H1 (cell line): ENCODE results near the gene FSIP1. TPM values are rescaled to one million over a fixed set of nuclear protein-coding genes. Genes with fewer than 3 reads are reported as not detected.

Source experiments
- CTCF ChIA-PET: fragments of 300-600 bp; sonication (Branson Sonifier 250); formaldehyde crosslinking; loops from one replicate; lab custom pipeline; 2021; ENCODE audit not compliant: partially characterized antibody; lab: Charles Lee
- POLR2A ChIA-PET: fragments of 300-600 bp; sonication (Branson Sonifier 250); formaldehyde crosslinking; loops from one replicate; lab custom pipeline; 2021; ENCODE audit warnings: inconsistent platforms; ENCODE audit not compliant: partially characterized antibody; lab: Charles Lee
- DNase-seq, 2 experiments: peaks; one replicate each; pipeline versions ENCODE4 v3.0.0 to v3.0.0-alpha.2; 2010 to 2022; ENCODE audit warnings: low spot score in 2 of 2, low read depth in 1 of 2, mixed read lengths in 1 of 2
- FAIRE-seq: peaks from 2 replicates; lab custom pipeline; 2011; peaks lifted over from hg19 to GRCh38; lab: Jason Lieb, UNC
- H2AFZ ChIP-seq: 2 replicates; pipeline ENCODE4 v1.8.1; 2012; ENCODE audit warnings: low read length, inconsistent platforms
- H2AK5ac ChIP-seq: 2 replicates; pipeline ENCODE4 v1.6.1; 2013; ENCODE audit warnings: low read depth, low read length
- H2BK120ac ChIP-seq: replicated peaks from 2 replicates; pipeline ENCODE3; 2013; ENCODE audit warnings: low read depth, low read length, inconsistent platforms
- H2BK12ac ChIP-seq: 2 replicates; pipeline ENCODE4 v1.6.1; 2013; ENCODE audit warnings: low read depth, low read length
- H2BK15ac ChIP-seq: 2 replicates; pipeline ENCODE4 v1.6.1; 2013; ENCODE audit warnings: low read length
- H2BK20ac ChIP-seq: 2 replicates; pipeline ENCODE4 v1.6.1; 2013; ENCODE audit warnings: low read length
- H2BK5ac ChIP-seq: 2 replicates; pipeline ENCODE4 v1.6.1; 2013; ENCODE audit warnings: low read depth, low read length
- H3K14ac ChIP-seq: 2 replicates; pipeline ENCODE4 v1.6.1; 2013; ENCODE audit warnings: inconsistent platforms; ENCODE audit not compliant: insufficient read length
- H3K18ac ChIP-seq: 2 replicates; pipeline ENCODE4 v1.6.1; 2013; ENCODE audit warnings: low read length; ENCODE audit errors: extremely low read depth
- H3K23ac ChIP-seq: 2 replicates; pipeline ENCODE4 v1.6.1; 2013; ENCODE audit warnings: inconsistent platforms; ENCODE audit not compliant: insufficient read length
- H3K23me2 ChIP-seq: 2 replicates; pipeline ENCODE4 v1.6.1; 2013; ENCODE audit warnings: low read depth, low read length
- H3K27ac ChIP-seq: 2 replicates; pipeline ENCODE4 v1.6.1; 2011; ENCODE audit warnings: low read depth, low read length, inconsistent platforms
- H3K27me3 ChIP-seq, 4 experiments: replicated peaks in 1 of 4; 1 replicate in 1 of 4; 2 replicates in 3 of 4; pipeline versions ENCODE4 v1.6.1 to v1.8.1; 2011 to 2013; ENCODE audit warnings: low read length in 3 of 4, mild to moderate bottlenecking in 3 of 4, inconsistent platforms in 2 of 4, mixed read lengths in 2 of 4, moderate library complexity in 1 of 4; ENCODE audit not compliant: control insufficient read depth in 3 of 4, insufficient read depth in 3 of 4; ENCODE audit errors: extremely low read depth in 1 of 4
- H3K36me3 ChIP-seq, 4 experiments: 2 replicates each; pipeline versions ENCODE4 v1.6.1 to v1.8.1; 2011 to 2013; ENCODE audit warnings: mild to moderate bottlenecking in 4 of 4, low read length in 3 of 4, moderate library complexity in 2 of 4, control low read depth in 1 of 4, inconsistent platforms in 1 of 4; ENCODE audit not compliant: insufficient read depth in 4 of 4, control insufficient read depth in 2 of 4
- H3K4ac ChIP-seq: replicated peaks from 2 replicates; pipeline ENCODE3; 2013; ENCODE audit warnings: low read length, low read depth, mixed read lengths, inconsistent platforms; ENCODE audit not compliant: insufficient read length
- H3K4me1 ChIP-seq, 4 experiments: replicated peaks in 1 of 4; 1 replicate in 1 of 4; 2 replicates in 3 of 4; pipeline versions ENCODE4 v1.6.1 to v1.8.1; 2011 to 2013; ENCODE audit warnings: low read length in 3 of 4, inconsistent platforms in 2 of 4, mixed read lengths in 1 of 4; ENCODE audit not compliant: insufficient read depth in 4 of 4, control insufficient read depth in 3 of 4
- H3K4me2 ChIP-seq, 2 experiments: 2 replicates each; pipeline versions ENCODE4 v1.6.1 to v1.8.1; 2011 to 2013; ENCODE audit warnings: low read depth in 2 of 2, low read length in 2 of 2, control low read depth in 1 of 2, inconsistent platforms in 1 of 2, mild to moderate bottlenecking in 1 of 2; ENCODE audit not compliant: insufficient read depth in 1 of 2
- H3K4me3 ChIP-seq, 4 experiments: fragments of 200-600, 300-600 bp in 1 of 4; sonication (generic), shearing (Covaris generic), sonication (Bioruptor Twin) in 1 of 4; 2 replicates each; pipeline versions ENCODE4 v1.5.1 to v1.8.1; 2011 to 2016; ENCODE audit warnings: low read length in 4 of 4, low read depth in 3 of 4, control low read depth in 2 of 4, inconsistent platforms in 2 of 4, mild to moderate bottlenecking in 2 of 4, mixed read lengths in 1 of 4, moderate library complexity in 1 of 4; ENCODE audit not compliant: insufficient read depth in 2 of 4; ENCODE audit errors: extremely low read depth in 1 of 4
- H3K56ac ChIP-seq: replicated peaks from 2 replicates; pipeline ENCODE3; 2013; ENCODE audit warnings: low read depth, mild to moderate bottlenecking, mixed read lengths, low read length, inconsistent platforms; ENCODE audit not compliant: insufficient read length
- H3K79me1 ChIP-seq: 2 replicates; pipeline ENCODE4 v1.6.1; 2013; ENCODE audit warnings: low read depth, low read length, control low read depth
- H3K79me2 ChIP-seq, 2 experiments: 2 replicates each; pipeline versions ENCODE4 v1.6.1 to v1.8.1; 2012 to 2013; ENCODE audit warnings: low read length in 2 of 2, mild to moderate bottlenecking in 2 of 2, inconsistent platforms in 1 of 2; ENCODE audit not compliant: insufficient read depth in 2 of 2, control insufficient read depth in 1 of 2
- H3K9ac ChIP-seq, 4 experiments: replicated peaks in 1 of 4; 1 replicate in 1 of 4; 2 replicates in 3 of 4; pipeline versions ENCODE4 v1.6.1 to v1.8.1; 2011 to 2013; ENCODE audit warnings: low read depth in 3 of 4, low read length in 3 of 4, control low read depth in 2 of 4, mild to moderate bottlenecking in 2 of 4, moderate library complexity in 2 of 4, inconsistent platforms in 1 of 4; ENCODE audit errors: extremely low read depth in 1 of 4
- H3K9me3 ChIP-seq, 2 experiments: 2 replicates each; pipeline versions ENCODE4 v1.6.1 to v1.8.1; 2012 to 2013; ENCODE audit warnings: mild to moderate bottlenecking in 2 of 2, moderate library complexity in 2 of 2, control low read depth in 1 of 2, inconsistent platforms in 1 of 2, low read depth in 1 of 2, low read length in 1 of 2, mixed read lengths in 1 of 2; ENCODE audit not compliant: insufficient read depth in 2 of 2
- H4K20me1 ChIP-seq, 2 experiments: replicated peaks in 1 of 2; 2 replicates each; pipeline versions ENCODE3 to v1.8.1; 2011 to 2013; ENCODE audit warnings: inconsistent platforms in 2 of 2, low read length in 2 of 2, mild to moderate bottlenecking in 1 of 2; ENCODE audit not compliant: insufficient read depth in 2 of 2, control insufficient read depth in 1 of 2
- H4K5ac ChIP-seq: 2 replicates; pipeline ENCODE4 v1.6.1; 2013; ENCODE audit warnings: low read length, low read depth, mixed read lengths, inconsistent platforms; ENCODE audit not compliant: insufficient read length
- H4K8ac ChIP-seq: 2 replicates; pipeline ENCODE4 v1.8.0; 2013; ENCODE audit warnings: mild to moderate bottlenecking, moderate library complexity, low read length, inconsistent platforms; ENCODE audit not compliant: insufficient read depth; ENCODE audit errors: extremely low read depth
- H4K91ac ChIP-seq: replicated peaks from 2 replicates; pipeline ENCODE3; 2013; ENCODE audit warnings: low read length, mixed read lengths, inconsistent platforms; ENCODE audit not compliant: insufficient read length
- CHD1 ChIP-seq: IDR thresholded peaks from 2 replicates; pipeline ENCODE4 v1.6.1; 2012; ENCODE audit warnings: low read depth, low read length, improper control_type of control experiment
- HDAC6 ChIP-seq: IDR thresholded peaks from one replicate; pipeline ENCODE4 v1.7.1; 2012; ENCODE audit warnings: low read depth, mild to moderate bottlenecking, inconsistent platforms, low read length, moderate library complexity
- JUN ChIP-seq: IDR thresholded peaks from 2 replicates; pipeline ENCODE4 v1.6.1; 2011; ENCODE audit warnings: low read depth, mild to moderate bottlenecking, improper control_type of control experiment, low read length
- JUND ChIP-seq: IDR thresholded peaks from 2 replicates; pipeline ENCODE4 v1.6.1; 2011; ENCODE audit warnings: mild to moderate bottlenecking, improper control_type of control experiment, low read length
- RNF2 ChIP-seq: fragments of 200-900, 300-1000 bp; sonication (generic); IDR thresholded peaks from 2 replicates; pipeline ENCODE4 v1.7.1; 2016; ENCODE audit warnings: borderline replicate concordance, low read depth, mild to moderate bottlenecking, antibody characterized with exemption, low read length; ENCODE audit not compliant: poor library complexity, severe bottlenecking; ENCODE audit errors: missing control alignments
- SP2 ChIP-seq: IDR thresholded peaks from 2 replicates; pipeline ENCODE4 v1.6.1; 2012; ENCODE audit warnings: mild to moderate bottlenecking, low read length, inconsistent platforms
- SUZ12 ChIP-seq: fragments of 200-600 bp; sonication (generic); IDR thresholded peaks from 2 replicates; pipeline ENCODE4 v1.6.1; 2012; ENCODE audit warnings: mild to moderate bottlenecking, inconsistent platforms, low read length, moderate library complexity, mixed read lengths
- TAF1 ChIP-seq: IDR thresholded peaks from 2 replicates; pipeline ENCODE4 v1.6.1; 2011; ENCODE audit warnings: mild to moderate bottlenecking, low read depth, low read length
- TCF12 ChIP-seq: IDR thresholded peaks from 2 replicates; pipeline ENCODE4 v1.6.1; 2011; ENCODE audit warnings: low read depth, mild to moderate bottlenecking, low read length
- WGBS, 2 experiments: shearing (Covaris generic) in 1 of 2; methylation state at CpG; one replicate each; pipeline versions ENCODE4 v1.1.6 to v1.1.7; 2013 to 2015; ENCODE audit warnings: low lambda C conversion rate in 2 of 2, mixed read lengths in 2 of 2, inconsistent platforms in 1 of 2, low coverage in 1 of 2, missing lambda C conversion rate in 1 of 2; ENCODE audit not compliant: insufficient replicate concordance in 2 of 2, insufficient coverage in 1 of 2, insufficient read length in 1 of 2; ENCODE audit errors: extremely low coverage in 1 of 2, missing lambda C conversion rate in 1 of 2; 5-methylcytosine and 5-hydroxymethylcytosine counted together
- polyA plus RNA-seq, 7 experiments: library from polyadenylated mRNA; depleted of rRNA in 3 of 7; stranded (reverse) in 5 of 7; unstranded in 2 of 7; fragments of >200 nt in 5 of 7; fragments of 200-250 nt in 2 of 7; gene quantifications; 1 replicate in 5 of 7; 2 replicates in 1 of 7; 4 replicates in 1 of 7; pipeline versions ENCODE4 v1.2.1 to v1.2.3, GENCODE V29; 2011 to 2013; ENCODE audit warnings: missing spikeins in 2 of 7, mixed read lengths in 2 of 7
- total RNA-seq: library from RNA; stranded (reverse); fragmentation: NEBNext Ultra II Directional; extraction: Animal tissue kit (Norgen Biotek cat#: 25700); gene quantifications from 2 replicates; pipeline ENCODE4 v1.2.1, GENCODE V29; 2021

Gene FSIP1
- total and polyA plus RNA-seq, 2 of the 8 experiments (the other 6 are each of a cell fraction or from before 2014, with no cell fraction given): 0.18 to 1.3 TPM

DNA sequence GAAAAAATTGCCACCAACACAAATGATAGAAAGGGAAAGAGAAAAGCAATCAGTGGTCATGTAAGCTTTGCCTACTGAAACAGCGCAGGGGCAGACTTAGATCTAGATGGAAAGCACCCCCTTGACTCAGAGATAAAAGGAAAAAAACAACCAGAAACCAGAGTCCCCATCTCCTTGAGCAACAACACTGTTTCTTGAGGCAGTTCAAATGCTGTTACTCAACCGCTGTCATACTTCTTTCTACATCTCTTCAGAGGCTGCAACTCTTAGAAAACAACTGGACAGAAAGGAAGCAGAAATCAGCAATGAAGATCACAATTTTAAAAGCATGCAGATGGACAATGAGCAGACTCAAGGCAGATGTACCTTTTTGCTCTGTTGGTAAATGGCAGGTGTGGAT, 36.5 kb downstream of the FSIP1 start:
- Histone ChIP-seq H3K4ac (no peak overlapping the region), H3K9ac (no peak overlapping the region), H2BK12ac (no peak overlapping the region), H3K23ac (no peak overlapping the region), H2BK15ac (no peak overlapping the region), H2BK20ac (no peak overlapping the region), H2AK5ac (no peak overlapping the region), H4K91ac (no peak overlapping the region), H3K23me2 (no peaks in the 10 kb centered on the region), H4K20me1 (no peaks in the 10 kb centered on the region), H2AFZ (no peak overlapping the region), H3K18ac (no peak overlapping the region), H2BK120ac (no peak overlapping the region), H2BK5ac (no peak overlapping the region), H3K4me3 (no peak overlapping the region), H3K79me2 (no peaks in the 10 kb centered on the region), H3K4me2 (no peak overlapping the region), H3K14ac (no peak overlapping the region), H3K56ac (no peak overlapping the region), H3K27me3 (no peaks in the 10 kb centered on the region), H3K79me1 (no peaks in the 10 kb centered on the region), H3K9me3 (no peaks in the 10 kb centered on the region), H3K27ac (no peak overlapping the region), H3K4me1 (no peaks in the 10 kb centered on the region), H4K8ac (no peak overlapping the region), H3K36me3 (no peaks in the 10 kb centered on the region), H4K5ac (no peak overlapping the region)
- FAIRE-seq (no peak), DNase-seq (no peak)
- 97% methylated on average over 2 of the region's 2 CpGs; no CpG with 5 or more reads in 1 of the 2 experiments for WGBS, 2 experiments
- CTCF ChIA-PET: interaction anchor here (0.6 to 2.6 kb wide), 2 partner anchors 10 to 98 kb away, joined by 3 to 30 read pairs; no protein-coding TSS in a partner anchor
- no peak for TF ChIP-seq SP2
- no peak for TF ChIP-seq RNF2
- no peak for TF ChIP-seq SUZ12
- no peak for TF ChIP-seq JUND
- TF ChIP-seq TAF1: no peak
- TF ChIP-seq TCF12: no peak
- TF ChIP-seq HDAC6: no peak
- no peak for TF ChIP-seq CHD1
- TF ChIP-seq JUN: no peak
- POLR2A ChIA-PET: no interaction called here
